OCI-LY7 (cell line): ENCODE measurements around the gene ALDH16A1. TPM values are rescaled to one million over a fixed set of nuclear protein-coding genes. Genes with fewer than 3 reads are reported as not detected.

Source experiments
- BruUV-seq: library from RNA; stranded (reverse); fragments of 400-500 nt; replicated peaks from 2 replicates; lab custom pipeline; 2021; lab: Mats Ljungman, UMichigan
- CTCF ChIA-PET: fragments of 300-600 bp; sonication (Branson Sonifier 250); formaldehyde crosslinking; loops from one replicate; lab custom pipeline; 2022; ENCODE audit warnings: antibody characterized with exemption; ENCODE audit not compliant: unreplicated experiment; lab: Charles Lee
- POLR2A ChIA-PET: fragments of 300-600 bp; sonication (Branson Sonifier 250); formaldehyde crosslinking; loops from one replicate; lab custom pipeline; 2022; ENCODE audit warnings: antibody characterized with exemption; lab: Charles Lee
- DNase-seq: peaks from one replicate; pipeline ENCODE4 v3.0.0-alpha.2; 2015; ENCODE audit warnings: low spot score
- H2AFZ ChIP-seq: fragments of 200-600 bp; sonication (generic), shearing (Covaris generic); 2 replicates; pipeline ENCODE4 v1.6.1; 2014; ENCODE audit warnings: mild to moderate bottlenecking, antibody characterized with exemption, low read length, moderate library complexity
- H3K27ac ChIP-seq: fragments of 200-600 bp; sonication (generic); 2 replicates; pipeline ENCODE4 v1.5.1; 2014; ENCODE audit warnings: mixed run types, low read depth, mild to moderate bottlenecking, moderate library complexity, low read length, inconsistent platforms; ENCODE audit not compliant: poor library complexity, severe bottlenecking
- H3K36me3 ChIP-seq: fragments of 200-600 bp; sonication (generic); 2 replicates; pipeline ENCODE4 v1.6.1; 2014; ENCODE audit warnings: mild to moderate bottlenecking, antibody characterized with exemption, low read length, moderate library complexity, mixed read lengths; ENCODE audit not compliant: insufficient read depth
- H3K4me1 ChIP-seq: fragments of 200-600 bp; sonication (generic); 2 replicates; pipeline ENCODE4 v1.5.1; 2014; ENCODE audit warnings: mild to moderate bottlenecking, low read length; ENCODE audit not compliant: insufficient read depth, poor library complexity, severe bottlenecking
- H3K4me2 ChIP-seq: fragments of 200-600 bp; sonication (generic); 2 replicates; pipeline ENCODE4 v1.6.1; 2014; ENCODE audit warnings: mild to moderate bottlenecking, low read length
- H3K4me3 ChIP-seq: fragments of 200-600 bp; sonication (generic); 2 replicates; pipeline ENCODE4 v1.5.1; 2014; ENCODE audit warnings: mild to moderate bottlenecking, low read depth, low read length; ENCODE audit not compliant: poor library complexity, severe bottlenecking
- H3K79me2 ChIP-seq: fragments of 200-600 bp; sonication (generic); 2 replicates; pipeline ENCODE4 v1.6.1; 2016; ENCODE audit warnings: low read depth, mild to moderate bottlenecking, low read length, moderate library complexity, mixed read lengths; ENCODE audit not compliant: insufficient read depth
- H3K9me2 ChIP-seq: fragments of 200-600 bp; sonication (generic); 2 replicates; pipeline ENCODE4 v1.6.1; 2016; ENCODE audit warnings: mild to moderate bottlenecking, low read length, mixed read lengths; ENCODE audit not compliant: insufficient read depth
- H3K9me3 ChIP-seq: fragments of 200-600 bp; sonication (generic); 2 replicates; pipeline ENCODE4 v1.6.1; 2014; ENCODE audit warnings: mild to moderate bottlenecking, mixed run types, low read length, mixed read lengths
- H4K20me1 ChIP-seq: fragments of 200-600 bp; sonication (generic); 2 replicates; pipeline ENCODE4 v1.6.1; 2014; ENCODE audit warnings: mild to moderate bottlenecking, antibody characterized with exemption, low read length, moderate library complexity, mixed read lengths; ENCODE audit not compliant: insufficient read depth
- CTCF ChIP-seq: fragments of 200-600 bp; sonication (generic); conservative IDR thresholded peaks from 2 replicates; pipeline ENCODE4 v1.5.1; 2014; ENCODE audit warnings: mild to moderate bottlenecking, antibody characterized with exemption, low read length, moderate library complexity, mixed read lengths
- EZH2phosphoT487 ChIP-seq: fragments of 200-600 bp; sonication (generic); IDR thresholded peaks from 2 replicates; pipeline ENCODE4 v1.6.1; 2018; ENCODE audit warnings: low read depth, borderline replicate concordance, mild to moderate bottlenecking, mixed run types, antibody characterized with exemption, low read length, moderate library complexity, mixed read lengths
- intact Hi-C: fragments of 100-400 bp; cut with micrococcal nuclease; formaldehyde crosslinking; loops from one replicate; pipeline ENCODE4 v1.10.0; 2022; ENCODE audit not compliant: unreplicated experiment
- total RNA-seq, 2 experiments: library from RNA; depleted of rRNA in 1 of 2; stranded (reverse); fragments of >200 nt in 1 of 2; shearing (Covaris generic) in 1 of 2; gene quantifications; 2 replicates each; pipeline ENCODE4 v1.2.3, GENCODE V29; 2014 to 2022

ALDH16A1 gene
- total RNA-seq, 2 experiments from 2014 or later: 26.0 to 55.4 TPM

- Histone ChIP-seq H3K9me3 (no peaks in the 10 kb centered on the region), H3K79me2 (no peaks in the 10 kb centered on the region), H3K4me3 (no peak overlapping the region), H3K4me1 (peaks cover 2% of the 10 kb centered on the region), H3K4me2 (no peak overlapping the region), H2AFZ (no peak overlapping the region), H3K9me2 (no peaks in the 10 kb centered on the region), H3K27ac (no peak overlapping the region), H3K36me3 (no peaks in the 10 kb centered on the region), H4K20me1 (no peaks in the 10 kb centered on the region)
- DNase-seq: no peak
- ChIA-PET CTCF (no interaction called here), POLR2A (interaction anchor here (0.5 to 0.6 kb wide), 2 partner anchors 57 to 601 kb away, joined by 3 to 5 read pairs; no protein-coding TSS in a partner anchor)
- no peak for TF ChIP-seq EZH2phosphoT487
- intact Hi-C loops: no loop called here
- BruUV-seq: no TSS peak
Measured at GRCh38 chr19:49481020-49481683, 28.1 kb downstream of the ALDH16A1 start.

- H3K9me3 ChIP-seq: no peaks in the 10 kb centered on the region
- H3K27ac ChIP-seq: no peak overlapping the region
- CTCF ChIA-PET: no interaction called here
- no peaks in the 10 kb centered on the region for H3K9me2 ChIP-seq
- H3K4me1 ChIP-seq: peaks cover 30% of the 10 kb centered on the region
- no peak overlapping the region for H2AFZ ChIP-seq
- no TSS peak for BruUV-seq
- TF ChIP-seq CTCF: no peak
- no peak for TF ChIP-seq EZH2phosphoT487
- POLR2A ChIA-PET: no interaction called here
- peaks cover 38% of the 10 kb centered on the region for H3K36me3 ChIP-seq
- no peak overlapping the region for H3K4me2 ChIP-seq
- no peak for DNase-seq
- peaks cover 34% of the 10 kb centered on the region for H3K79me2 ChIP-seq
- H3K4me3 ChIP-seq: no peak overlapping the region
- intact Hi-C loops: loop anchor here (5.0 kb wide), 1 partner anchor 34 kb away; the partner anchor contains the start of genes ALDH16A1 and PIH1D1
- H4K20me1 ChIP-seq: peaks cover 12% of the 10 kb centered on the region; the same call in 1 of the 2 replicates
Measured at GRCh38 chr19:49486232-49486631, 33.2 kb downstream of the ALDH16A1 start.

- intact Hi-C loops: loop anchor here (5.0 kb wide), 1 partner anchor 34 kb away; the partner anchor contains the start of genes ALDH16A1 and PIH1D1
- Histone ChIP-seq H2AFZ (peak overlapping the region; percentile 44), H3K36me3 (peaks cover 44% of the 10 kb centered on the region), H3K79me2 (peaks cover 34% of the 10 kb centered on the region), H3K4me2 (peak overlapping the region; percentile 43; the same call in 1 of the 2 replicates), H3K27ac (no peak overlapping the region), H3K9me3 (no peaks in the 10 kb centered on the region), H3K4me3 (peak overlapping the region; percentile 30), H3K9me2 (no peaks in the 10 kb centered on the region), H3K4me1 (peaks cover 30% of the 10 kb centered on the region), H4K20me1 (peaks cover 12% of the 10 kb centered on the region; the same call in 1 of the 2 replicates)
- CTCF ChIA-PET: no interaction called here
- no peak for TF ChIP-seq CTCF
- TF ChIP-seq EZH2phosphoT487: no peak
- DNase-seq: no peak
- POLR2A ChIA-PET: interaction anchor here (1.4 kb wide), 1 partner anchor 35 kb away, joined by 3 read pairs; the partner anchor contains the start of gene PIH1D1
- no TSS peak for BruUV-seq
Measured at GRCh38 chr19:49486710-49487276, 33.8 kb downstream of the ALDH16A1 start.
